Measurements from ENCODE around the gene SNX32.

SNX32 gene

DNA sequence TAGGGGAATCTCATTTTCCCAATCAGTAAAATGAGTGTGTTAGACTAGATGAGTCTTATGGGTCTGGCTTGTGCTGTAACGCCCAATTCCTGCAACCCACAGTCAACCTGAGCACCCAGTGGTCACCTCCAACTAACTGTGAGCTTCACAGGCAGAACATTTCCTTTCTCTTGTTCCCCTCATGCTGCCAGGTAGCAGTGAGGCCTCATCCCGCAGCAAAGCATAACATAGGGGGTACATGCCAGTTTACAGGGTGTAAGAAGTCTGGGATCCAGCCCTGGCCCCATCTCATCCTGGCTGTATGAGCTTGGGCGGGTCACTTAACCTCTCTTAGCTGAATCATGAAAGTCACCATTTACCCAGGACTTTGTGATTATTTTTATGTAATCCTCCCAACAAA lies 35.1 kb downstream of the SNX32 start:
- no peaks in the 10 kb centered on the region for H3K36me3 ChIP-seq (ENCODE audit: low read length)
- no peak overlapping the region for H3K4me2 ChIP-seq (ENCODE audit: low read depth, low read length, poor library complexity, severe bottlenecking)

DNA sequence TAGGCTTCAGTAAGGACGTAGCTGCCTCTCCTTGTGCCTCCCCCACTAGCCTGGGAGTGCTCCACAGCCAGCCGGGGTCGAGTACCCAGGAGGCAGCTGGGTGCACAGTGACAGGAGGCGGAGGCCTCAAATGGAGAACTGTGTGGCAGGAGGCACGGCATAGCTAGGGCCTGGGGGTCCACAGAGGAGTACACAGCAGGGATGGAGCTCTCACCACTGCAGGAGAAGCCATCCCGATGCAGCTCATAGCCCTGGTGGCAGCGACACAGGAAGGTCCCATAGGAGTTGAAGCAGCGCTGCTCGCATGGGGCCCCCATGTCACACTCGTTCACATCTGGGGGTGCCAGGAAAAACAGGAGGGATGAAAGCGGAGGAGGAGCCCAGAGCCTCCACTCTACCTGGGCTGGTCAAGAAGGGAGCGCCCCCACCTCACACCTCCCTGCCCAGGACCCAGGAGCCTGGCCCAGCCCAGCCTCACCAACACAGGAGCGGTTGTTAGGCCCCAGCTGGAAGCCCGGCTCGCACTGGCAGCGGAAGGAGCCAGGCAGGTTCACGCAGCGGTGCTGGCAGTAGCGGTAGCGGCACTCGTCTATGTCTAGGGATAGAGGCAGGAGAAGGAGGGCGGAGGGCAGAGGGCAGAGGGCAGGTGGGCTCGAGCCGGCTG lies 36.0 kb downstream of the SNX32 start:
- Histone ChIP-seq H3K9ac (ENCODE audit: low read length) (no peak overlapping the region), H3K4me2 (ENCODE audit: low read depth, low read length, poor library complexity, severe bottlenecking) (no peak overlapping the region), H2AFZ (ENCODE audit: low read depth, low read length, severe bottlenecking) (no peak overlapping the region), H3K9me3 (ENCODE audit: insufficient read depth, low read length) (no peaks in the 10 kb centered on the region), H3K27ac (ENCODE audit: low read depth, low read length) (no peak overlapping the region), H3K27me3 (ENCODE audit: low read length) (no peaks in the 10 kb centered on the region), H4K20me1 (ENCODE audit: low read depth, low read length) (no peaks in the 10 kb centered on the region), H3K4me3 (ENCODE audit: insufficient read depth, low read length, poor library complexity, severe bottlenecking) (no peak overlapping the region), H3K36me3 (ENCODE audit: low read length) (no peaks in the 10 kb centered on the region), H3K79me2 (ENCODE audit: insufficient read depth, low read length) (no peaks in the 10 kb centered on the region), H3F3A (ENCODE audit: insufficient read depth) (no peaks in the 10 kb centered on the region), H3K9me2 (replicated peaks; ENCODE audit: insufficient read depth, low read length) (no peaks in the 10 kb centered on the region)
- no peak for TF ChIP-seq EZH2phosphoT487 (conservative IDR thresholded peaks at IDR 0.05; ENCODE audit: low read length)
- TF ChIP-seq, protein P1, sequence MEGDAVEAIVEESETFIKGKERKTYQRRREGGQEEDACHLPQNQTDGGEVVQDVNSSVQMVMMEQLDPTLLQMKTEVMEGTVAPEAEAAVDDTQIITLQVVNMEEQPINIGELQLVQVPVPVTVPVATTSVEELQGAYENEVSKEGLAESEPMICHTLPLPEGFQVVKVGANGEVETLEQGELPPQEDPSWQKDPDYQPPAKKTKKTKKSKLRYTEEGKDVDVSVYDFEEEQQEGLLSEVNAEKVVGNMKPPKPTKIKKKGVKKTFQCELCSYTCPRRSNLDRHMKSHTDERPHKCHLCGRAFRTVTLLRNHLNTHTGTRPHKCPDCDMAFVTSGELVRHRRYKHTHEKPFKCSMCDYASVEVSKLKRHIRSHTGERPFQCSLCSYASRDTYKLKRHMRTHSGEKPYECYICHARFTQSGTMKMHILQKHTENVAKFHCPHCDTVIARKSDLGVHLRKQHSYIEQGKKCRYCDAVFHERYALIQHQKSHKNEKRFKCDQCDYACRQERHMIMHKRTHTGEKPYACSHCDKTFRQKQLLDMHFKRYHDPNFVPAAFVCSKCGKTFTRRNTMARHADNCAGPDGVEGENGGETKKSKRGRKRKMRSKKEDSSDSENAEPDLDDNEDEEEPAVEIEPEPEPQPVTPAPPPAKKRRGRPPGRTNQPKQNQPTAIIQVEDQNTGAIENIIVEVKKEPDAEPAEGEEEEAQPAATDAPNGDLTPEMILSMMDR (IDR thresholded peaks at IDR 0.05; ENCODE audit: insufficient read depth, low read length, poor library complexity, severe bottlenecking) = no peak

More for the DNA sequence above, 35.1 kb downstream of the SNX32 start:
- TF ChIP-seq EZH2phosphoT487 (conservative IDR thresholded peaks at IDR 0.05; ENCODE audit: low read length) = no peak
- TF ChIP-seq, protein P1 (IDR thresholded peaks at IDR 0.05; ENCODE audit: insufficient read depth, low read length, poor library complexity, severe bottlenecking) = no peak
- no peak overlapping the region for H3K4me3 ChIP-seq (ENCODE audit: insufficient read depth, low read length, poor library complexity, severe bottlenecking)
- H2AFZ ChIP-seq (ENCODE audit: low read depth, low read length, severe bottlenecking) = no peak overlapping the region
- no peaks in the 10 kb centered on the region for H3K9me2 ChIP-seq (replicated peaks; ENCODE audit: insufficient read depth, low read length)
- H3K27ac ChIP-seq (ENCODE audit: low read depth, low read length) = no peak overlapping the region
- no peak overlapping the region for H3K9ac ChIP-seq (ENCODE audit: low read length)
- H3F3A ChIP-seq (ENCODE audit: insufficient read depth) = no peaks in the 10 kb centered on the region
- H3K27me3 ChIP-seq (ENCODE audit: low read length) = no peaks in the 10 kb centered on the region
- H3K79me2 ChIP-seq (ENCODE audit: insufficient read depth, low read length) = no peaks in the 10 kb centered on the region
- no peaks in the 10 kb centered on the region for H3K9me3 ChIP-seq (ENCODE audit: insufficient read depth, low read length)
- no peaks in the 10 kb centered on the region for H4K20me1 ChIP-seq (ENCODE audit: low read depth, low read length)

DNA sequence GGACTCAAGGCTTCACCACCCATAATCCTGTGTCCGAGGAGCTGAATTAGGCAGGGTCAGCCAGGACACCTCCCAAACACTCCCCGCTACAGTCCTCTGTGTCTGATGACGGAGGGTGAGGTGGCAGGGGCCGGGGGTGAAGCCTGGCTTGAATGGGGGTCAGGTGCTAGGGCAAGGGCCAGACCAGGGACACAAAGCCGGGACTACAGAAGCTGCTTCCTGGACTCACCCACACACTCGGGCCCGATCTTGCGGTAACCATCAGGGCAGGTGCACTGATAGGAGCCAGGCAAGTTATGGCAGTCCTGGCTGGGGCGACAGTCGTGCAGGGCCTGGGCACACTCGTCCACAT lies 36.5 kb downstream of the SNX32 start:
- no peaks in the 10 kb centered on the region for H3K9me2 ChIP-seq (replicated peaks; ENCODE audit: insufficient read depth, low read length)
- no peak overlapping the region for H3K9ac ChIP-seq (ENCODE audit: low read length)
- H3K79me2 ChIP-seq (ENCODE audit: insufficient read depth, low read length) = no peaks in the 10 kb centered on the region
- no peaks in the 10 kb centered on the region for H3K9me3 ChIP-seq (ENCODE audit: insufficient read depth, low read length)
- no peaks in the 10 kb centered on the region for H4K20me1 ChIP-seq (ENCODE audit: low read depth, low read length)
- no peaks in the 10 kb centered on the region for H3K36me3 ChIP-seq (ENCODE audit: low read length)
- H3K27ac ChIP-seq (ENCODE audit: low read depth, low read length) = no peak overlapping the region
- TF ChIP-seq, protein P1 (IDR thresholded peaks at IDR 0.05; ENCODE audit: insufficient read depth, low read length, poor library complexity, severe bottlenecking) = no peak
- no peak for TF ChIP-seq EZH2phosphoT487 (conservative IDR thresholded peaks at IDR 0.05; ENCODE audit: low read length)
- H3F3A ChIP-seq (ENCODE audit: insufficient read depth) = no peaks in the 10 kb centered on the region
- no peak overlapping the region for H3K4me2 ChIP-seq (ENCODE audit: low read depth, low read length, poor library complexity, severe bottlenecking)
- H3K27me3 ChIP-seq (ENCODE audit: low read length) = no peaks in the 10 kb centered on the region
- no peak overlapping the region for H3K4me3 ChIP-seq (ENCODE audit: insufficient read depth, low read length, poor library complexity, severe bottlenecking)
- no peak overlapping the region for H2AFZ ChIP-seq (ENCODE audit: low read depth, low read length, severe bottlenecking)

Measured in SU-DHL-6 (cell line).